Left colon (tissue), 2 donors: ENCODE measurements around the gene GBF1. TPM values are rescaled to one million over a fixed set of nuclear protein-coding genes. Genes with fewer than 3 reads are reported as not detected.
"Not testable (repeated sequence)": the region's sequence is repeated elsewhere in the genome, so short reads cannot be mapped to it uniquely, and the experiment has no call there.

Experiments
- ATAC-seq: fragments of 200-7000 bp; cut with Tn5 transposase; one replicate; pipeline ENCODE4 v1.9.1; 2020; ENCODE audit warnings: mild to moderate bottlenecking, moderate library complexity
- DNase-seq, 2 donors: peaks; one replicate each; pipeline ENCODE4 v3.0.0-alpha.2; 2020
- intact Hi-C, 2 donors: fragments of 100-400 bp; cut with DNase I in 1 of 2; cut with micrococcal nuclease in 1 of 2; formaldehyde crosslinking; loops; one replicate each; pipeline versions ENCODE4 v1.11.2 to v1.14.0; 2022; cut with DNase I, micrococcal nuclease
- long read RNA-seq: library from polyadenylated mRNA; unstranded; transcript quantifications from one replicate; pipeline ENCODE4 v2.0.0, GENCODE V29; 2021
- total RNA-seq, 2 donors: library from RNA; stranded (reverse); fragmentation: NEBNext Ultra II Directional; extraction: Animal tissue kit (Norgen Biotek cat#: 25700); gene quantifications; one replicate each; pipeline ENCODE4 v1.2.1, GENCODE V29; 2021
- donor health status: DM: no; HTN: no; CAD: no.
- donor health status: DM: yes; HTN: yes; CAD: no.

The GBF1 gene, protein sequence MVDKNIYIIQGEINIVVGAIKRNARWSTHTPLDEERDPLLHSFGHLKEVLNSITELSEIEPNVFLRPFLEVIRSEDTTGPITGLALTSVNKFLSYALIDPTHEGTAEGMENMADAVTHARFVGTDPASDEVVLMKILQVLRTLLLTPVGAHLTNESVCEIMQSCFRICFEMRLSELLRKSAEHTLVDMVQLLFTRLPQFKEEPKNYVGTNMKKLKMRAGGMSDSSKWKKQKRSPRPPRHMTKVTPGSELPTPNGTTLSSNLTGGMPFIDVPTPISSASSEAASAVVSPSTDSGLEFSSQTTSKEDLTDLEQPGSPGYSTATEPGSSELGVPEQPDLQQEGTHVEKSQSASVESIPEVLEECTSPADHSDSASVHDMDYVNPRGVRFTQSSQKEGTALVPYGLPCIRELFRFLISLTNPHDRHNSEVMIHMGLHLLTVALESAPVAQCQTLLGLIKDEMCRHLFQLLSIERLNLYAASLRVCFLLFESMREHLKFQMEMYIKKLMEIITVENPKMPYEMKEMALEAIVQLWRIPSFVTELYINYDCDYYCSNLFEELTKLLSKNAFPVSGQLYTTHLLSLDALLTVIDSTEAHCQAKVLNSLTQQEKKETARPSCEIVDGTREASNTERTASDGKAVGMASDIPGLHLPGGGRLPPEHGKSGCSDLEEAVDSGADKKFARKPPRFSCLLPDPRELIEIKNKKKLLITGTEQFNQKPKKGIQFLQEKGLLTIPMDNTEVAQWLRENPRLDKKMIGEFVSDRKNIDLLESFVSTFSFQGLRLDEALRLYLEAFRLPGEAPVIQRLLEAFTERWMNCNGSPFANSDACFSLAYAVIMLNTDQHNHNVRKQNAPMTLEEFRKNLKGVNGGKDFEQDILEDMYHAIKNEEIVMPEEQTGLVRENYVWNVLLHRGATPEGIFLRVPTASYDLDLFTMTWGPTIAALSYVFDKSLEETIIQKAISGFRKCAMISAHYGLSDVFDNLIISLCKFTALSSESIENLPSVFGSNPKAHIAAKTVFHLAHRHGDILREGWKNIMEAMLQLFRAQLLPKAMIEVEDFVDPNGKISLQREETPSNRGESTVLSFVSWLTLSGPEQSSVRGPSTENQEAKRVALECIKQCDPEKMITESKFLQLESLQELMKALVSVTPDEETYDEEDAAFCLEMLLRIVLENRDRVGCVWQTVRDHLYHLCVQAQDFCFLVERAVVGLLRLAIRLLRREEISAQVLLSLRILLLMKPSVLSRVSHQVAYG (N-terminal part only)
- 10 to 100 TPM; 52.3 to 64.3 TPM for total RNA-seq
- long read RNA-seq, partial matches to known transcripts, result 11 of 20 reads
- long read RNA-seq, other reads (novel, unspliced or antisense), result 9 of 20 reads

DNA sequence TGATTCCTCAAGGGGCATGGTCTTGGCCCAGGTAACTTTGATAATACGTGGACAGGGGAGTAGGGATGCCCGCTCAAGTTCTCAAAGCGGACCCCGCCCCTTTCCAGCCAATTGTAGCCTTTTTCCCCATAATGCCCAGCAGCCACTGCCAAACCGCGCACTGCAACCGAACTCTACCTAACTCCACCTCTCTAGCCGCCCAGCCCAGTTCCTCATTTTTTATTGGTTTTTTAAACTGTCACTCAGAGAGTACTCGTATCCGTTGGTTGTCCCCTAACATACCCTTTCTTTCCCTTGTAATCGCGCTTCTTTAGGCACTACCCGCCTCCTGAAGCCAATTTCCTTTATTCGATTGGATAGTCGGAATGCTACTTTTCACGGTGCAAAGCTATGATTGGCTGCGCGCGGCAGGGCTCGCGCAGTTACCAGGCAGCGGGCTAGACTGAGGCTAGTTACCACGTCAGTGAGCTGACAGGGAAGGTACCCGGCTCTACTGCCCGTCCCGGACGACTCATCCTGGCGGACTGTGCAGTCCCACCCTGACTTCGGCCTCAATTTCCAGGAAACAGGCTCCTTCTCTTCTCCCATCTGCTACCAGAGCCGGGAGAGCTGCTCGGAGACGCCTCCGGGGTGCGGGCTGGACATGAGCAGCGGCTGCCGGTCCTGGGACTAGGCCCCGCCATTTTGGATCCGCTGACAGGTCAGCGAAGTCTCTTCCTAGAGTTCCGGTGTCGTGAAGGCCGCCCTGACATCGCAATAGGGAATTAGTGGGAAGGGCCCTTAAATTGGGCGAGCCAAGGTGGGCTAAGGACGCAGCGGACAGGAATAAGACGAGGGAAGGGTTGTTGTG is at the start of gene GBF1:
Gene GBF1 (plus strand): TSS at position 451 of the 850 bp plus-strand sequence. CDS start 13,407 bp downstream, outside the sequence.
- DNase-seq, result peak; percentile 91 to 93
- ATAC-seq, result peak; percentile 82
- intact Hi-C loops, result no loop called here

DNA sequence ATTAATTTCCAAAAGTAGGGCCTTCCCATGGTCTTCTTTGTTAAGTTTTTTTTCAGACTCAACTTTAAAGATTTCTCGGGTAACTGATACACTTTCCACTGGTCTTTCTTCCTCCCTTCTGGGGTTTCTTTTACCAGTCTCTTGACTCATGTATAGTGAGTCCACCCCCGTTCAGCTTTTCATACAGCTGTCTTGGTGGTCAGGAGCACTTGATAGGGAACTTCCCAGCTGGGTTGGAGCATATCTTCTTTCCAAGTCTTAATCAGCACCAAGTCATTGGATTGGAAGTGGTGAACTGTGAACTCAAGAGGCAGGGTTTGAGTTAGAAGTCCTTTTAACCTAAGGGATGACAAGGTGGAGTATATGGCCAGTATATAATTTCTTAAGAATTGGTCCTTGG is 48.4 kb upstream of the GBF1 start:
- ATAC-seq, result no peak
- DNase-seq, result no peak
- intact Hi-C loops, result no loop called here

DNA sequence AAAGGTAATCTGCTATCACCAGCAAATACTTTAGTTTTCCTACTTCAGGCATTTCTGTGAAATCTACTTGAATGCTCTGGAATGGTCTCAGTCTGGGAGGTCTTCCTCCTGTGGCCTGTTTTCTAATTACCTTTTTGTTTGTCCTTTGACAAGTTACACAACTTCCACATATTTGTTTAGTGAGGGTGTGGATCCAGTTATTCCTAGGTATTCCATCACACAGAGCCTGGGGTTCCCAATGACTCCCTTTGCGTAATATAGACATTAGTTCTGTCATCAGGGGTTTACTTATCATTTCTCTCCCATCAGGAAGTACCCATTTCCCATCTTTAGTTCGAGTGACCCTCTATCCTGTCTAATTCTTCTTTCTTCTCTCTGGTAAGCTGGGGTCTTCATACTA is 47.3 kb upstream of the GBF1 start:
- DNase-seq, result no peak

DNA sequence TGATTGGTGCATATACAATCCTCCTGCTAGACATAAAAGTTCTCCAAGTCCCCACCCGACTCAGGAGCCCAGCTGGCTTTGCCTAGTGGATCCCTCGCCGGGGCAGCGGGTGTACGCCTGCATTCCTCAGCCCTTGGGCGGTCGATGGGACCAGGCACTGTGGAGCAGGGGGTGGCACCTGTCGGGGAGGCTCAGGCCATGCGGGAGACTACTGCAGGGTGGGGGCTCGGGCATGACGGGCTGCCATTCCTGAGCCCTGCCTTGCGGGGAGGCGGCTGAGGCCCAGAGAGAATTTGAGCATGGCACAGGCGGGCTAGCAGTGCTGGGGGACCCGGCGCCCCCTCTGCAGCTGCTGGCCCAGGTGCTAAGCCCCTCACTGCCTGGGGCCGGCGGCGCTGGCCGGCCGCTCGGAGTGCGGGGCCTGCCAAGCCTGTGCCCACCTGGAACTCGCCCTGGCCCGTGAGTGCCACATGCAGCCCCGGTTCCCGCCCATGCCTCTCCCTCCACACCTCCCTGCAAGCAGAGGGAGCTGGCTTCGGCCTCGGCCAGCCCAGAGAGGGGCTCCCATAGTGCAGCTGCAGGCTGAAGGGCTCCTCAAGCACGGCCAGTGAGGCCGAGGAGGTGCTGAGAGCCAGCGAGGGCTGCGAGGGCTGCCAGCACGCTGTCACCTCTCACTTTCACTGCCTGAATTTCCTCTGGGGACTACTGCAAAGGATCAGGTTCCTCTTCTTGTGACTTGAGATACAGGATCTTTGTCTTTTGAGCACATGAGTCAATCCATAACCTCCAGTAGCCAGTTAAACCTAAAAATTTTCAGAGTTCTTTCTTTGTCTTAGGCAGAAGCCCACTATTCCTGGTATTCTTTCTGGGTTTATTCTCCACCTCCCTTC is 44.3 kb upstream of the GBF1 start:
- intact Hi-C loops, result no loop called here
- ATAC-seq (no peak), DNase-seq (no peak)

More for the DNA sequence above, 47.3 kb upstream of the GBF1 start:
- ATAC-seq, result peak; percentile 63
- intact Hi-C loops, result no loop called here

DNA sequence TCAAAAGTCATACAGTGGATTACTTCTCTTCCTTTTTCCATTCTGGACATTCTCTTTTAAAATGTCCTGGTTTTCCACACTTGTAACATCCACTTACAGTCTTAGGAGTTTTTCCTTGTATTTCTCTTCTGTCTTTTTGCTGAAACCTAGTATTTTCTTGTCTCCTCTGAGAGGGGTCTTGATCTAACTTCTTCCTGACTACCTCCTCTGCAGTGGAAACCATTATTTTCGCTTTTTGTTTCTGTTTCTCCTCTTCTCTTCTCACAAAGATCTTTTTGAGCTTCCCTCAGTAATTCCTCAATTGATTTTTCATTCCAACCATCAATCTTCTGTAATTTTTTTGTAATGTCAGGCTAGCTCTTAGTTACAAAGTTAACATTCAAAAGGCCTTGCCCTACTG is 42.9 kb upstream of the GBF1 start:
- ATAC-seq, result no peak
- DNase-seq, result no peak
- intact Hi-C loops, result no loop called here

DNA sequence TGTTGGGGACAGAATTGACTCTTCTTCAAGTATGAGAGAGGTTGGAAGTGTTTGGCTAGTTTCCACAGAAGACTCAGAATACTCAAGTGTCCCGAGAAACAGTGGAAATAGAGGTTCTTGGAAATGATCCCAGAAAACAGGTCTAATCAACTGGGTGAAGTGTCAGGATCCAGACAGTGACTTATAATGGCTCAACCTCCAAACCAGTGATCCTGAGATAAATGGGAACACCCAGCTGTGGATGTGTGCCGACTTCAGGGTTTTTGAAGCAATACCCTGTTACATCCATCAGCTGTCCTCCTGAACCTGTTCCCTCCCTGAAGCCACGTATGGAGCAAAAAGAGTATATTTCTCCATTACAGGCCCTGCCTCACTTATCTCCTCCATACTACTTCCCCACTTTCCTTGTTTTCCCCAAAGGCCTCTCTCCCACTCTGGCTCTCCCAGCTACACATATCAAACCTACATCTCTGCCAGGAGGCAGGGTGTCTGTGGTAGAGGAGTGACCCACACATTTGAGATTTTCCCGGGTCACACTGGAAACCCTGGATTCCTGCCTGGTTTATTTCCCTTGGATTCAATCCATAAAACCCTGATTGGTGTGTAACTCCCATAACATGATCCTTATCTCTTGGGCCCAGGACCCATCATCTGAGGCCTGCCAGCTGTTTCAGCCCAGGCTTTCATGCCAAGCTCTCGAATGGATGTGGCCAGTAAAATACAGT is 36.9 kb upstream of the GBF1 start:
- ATAC-seq (peak; percentile 83), DNase-seq (peak in 1 of 2 donors; percentile 20)
- intact Hi-C loops, result no loop called here

DNA sequence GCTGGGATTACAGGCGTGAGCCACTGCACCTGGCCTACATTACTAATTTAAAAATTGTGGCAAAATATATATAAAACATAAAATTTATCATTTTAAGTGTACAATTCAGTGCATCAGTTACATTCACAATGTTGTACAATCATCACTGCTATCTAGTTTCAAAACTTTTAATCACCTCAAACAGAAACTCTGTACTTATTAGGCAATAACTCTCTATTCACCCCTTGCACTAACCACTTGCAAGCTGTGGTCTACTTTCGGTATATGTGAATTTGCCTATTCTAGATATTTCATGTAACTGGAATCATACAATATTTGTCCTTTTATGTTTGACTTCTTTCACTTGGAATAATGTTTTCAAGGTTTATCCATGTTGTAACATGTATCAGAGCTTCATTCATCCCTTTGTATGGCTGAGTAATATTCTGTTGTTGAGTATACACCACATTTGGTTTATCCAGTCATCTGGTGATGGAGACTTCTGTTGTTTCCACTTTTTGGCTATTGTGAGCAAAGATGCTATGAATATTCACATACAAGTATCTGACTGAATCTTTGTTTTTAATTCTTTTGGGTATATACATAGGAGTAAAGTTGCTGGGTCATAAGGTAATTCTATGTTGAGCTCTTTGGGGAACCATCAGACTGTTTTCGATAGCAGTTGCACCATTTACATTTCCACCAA is 33.6 kb upstream of the GBF1 start:
- intact Hi-C loops, result no loop called here

DNA sequence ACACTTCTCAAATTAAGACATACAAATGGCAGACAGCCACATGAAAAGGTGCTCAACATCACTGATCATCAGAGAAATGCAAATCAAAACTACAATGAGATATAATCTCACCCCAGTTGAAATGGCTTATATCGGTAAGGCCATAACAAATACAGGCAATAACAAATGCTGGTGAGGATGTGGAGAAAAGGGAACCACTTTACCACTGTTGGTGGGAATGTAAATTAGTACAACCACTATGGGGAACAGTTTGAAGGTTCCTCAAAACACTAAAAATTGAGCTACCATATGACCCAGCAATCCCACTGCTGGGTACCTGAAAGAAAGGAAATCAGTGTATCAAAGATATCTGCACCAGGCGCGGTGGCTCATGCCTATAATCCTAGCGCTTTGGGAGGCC is 31.7 kb upstream of the GBF1 start:
- intact Hi-C loops, DNase-seq, ATAC-seq: not testable (repeated sequence)

More for the DNA sequence above, 33.6 kb upstream of the GBF1 start:
- ATAC-seq (no peak), DNase-seq (no peak)

DNA sequence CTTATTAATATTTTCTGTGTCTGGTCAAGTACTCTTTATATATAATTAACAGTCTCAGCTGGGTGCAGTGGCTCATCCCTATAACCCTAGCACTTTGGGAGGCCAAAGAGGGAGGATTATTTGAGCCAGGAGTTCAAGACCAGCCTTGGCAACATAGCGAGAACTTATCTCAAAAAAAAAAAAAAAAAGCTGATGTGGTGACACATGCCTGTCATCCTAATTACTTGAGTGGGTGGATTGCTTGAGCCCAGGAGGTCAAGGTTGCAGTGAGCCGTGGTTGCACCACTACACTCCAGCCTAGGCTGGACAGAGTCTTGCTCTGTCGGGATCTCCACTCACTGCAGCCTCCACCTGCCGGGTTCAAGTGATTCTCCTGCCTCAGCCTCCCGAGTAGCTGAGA is 26.0 kb upstream of the GBF1 start:
- DNase-seq (no peak), ATAC-seq (no peak)
- intact Hi-C loops, result no loop called here

DNA sequence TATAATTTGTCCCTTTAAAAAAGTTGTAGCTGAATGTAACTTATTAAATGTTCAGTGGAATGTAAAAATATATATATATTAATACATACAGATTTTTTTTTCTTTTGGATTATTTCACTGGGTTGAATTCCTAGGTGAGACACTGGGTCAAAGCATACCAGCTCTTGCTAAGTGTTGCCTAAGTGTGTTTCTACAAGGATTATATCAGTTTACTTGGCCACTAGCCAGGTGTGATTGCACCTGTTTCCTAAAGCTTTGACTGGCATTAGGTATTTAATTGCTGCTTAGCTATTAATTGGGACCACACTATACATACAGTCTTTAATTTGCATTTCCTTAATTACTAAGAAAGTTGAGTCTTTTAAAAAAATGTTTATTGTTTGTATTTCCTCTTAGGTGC is 24.7 kb upstream of the GBF1 start:
- intact Hi-C loops, result no loop called here
- no peak for DNase-seq
- ATAC-seq, result no peak

DNA sequence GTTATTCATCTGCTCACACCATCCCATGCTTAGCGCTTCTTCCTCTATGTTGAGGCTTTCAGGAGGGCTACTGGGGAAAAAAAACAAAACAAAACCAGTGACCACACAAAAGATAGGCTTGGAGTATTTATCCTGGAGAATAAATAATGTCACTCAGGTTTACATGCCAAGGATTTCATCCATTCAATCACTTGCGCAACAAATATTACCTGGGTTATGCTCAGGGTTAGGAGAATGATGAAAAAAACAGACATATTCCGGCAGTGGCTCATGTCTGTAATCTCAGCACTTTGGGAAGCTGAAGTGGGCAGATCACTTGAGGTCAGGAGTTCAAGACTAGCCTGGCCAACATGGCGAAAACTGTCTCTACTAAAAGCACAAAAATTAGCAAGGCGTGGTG is 22.5 kb upstream of the GBF1 start:
- no peak for DNase-seq
- ATAC-seq, result no peak
- intact Hi-C loops, result no loop called here

DNA sequence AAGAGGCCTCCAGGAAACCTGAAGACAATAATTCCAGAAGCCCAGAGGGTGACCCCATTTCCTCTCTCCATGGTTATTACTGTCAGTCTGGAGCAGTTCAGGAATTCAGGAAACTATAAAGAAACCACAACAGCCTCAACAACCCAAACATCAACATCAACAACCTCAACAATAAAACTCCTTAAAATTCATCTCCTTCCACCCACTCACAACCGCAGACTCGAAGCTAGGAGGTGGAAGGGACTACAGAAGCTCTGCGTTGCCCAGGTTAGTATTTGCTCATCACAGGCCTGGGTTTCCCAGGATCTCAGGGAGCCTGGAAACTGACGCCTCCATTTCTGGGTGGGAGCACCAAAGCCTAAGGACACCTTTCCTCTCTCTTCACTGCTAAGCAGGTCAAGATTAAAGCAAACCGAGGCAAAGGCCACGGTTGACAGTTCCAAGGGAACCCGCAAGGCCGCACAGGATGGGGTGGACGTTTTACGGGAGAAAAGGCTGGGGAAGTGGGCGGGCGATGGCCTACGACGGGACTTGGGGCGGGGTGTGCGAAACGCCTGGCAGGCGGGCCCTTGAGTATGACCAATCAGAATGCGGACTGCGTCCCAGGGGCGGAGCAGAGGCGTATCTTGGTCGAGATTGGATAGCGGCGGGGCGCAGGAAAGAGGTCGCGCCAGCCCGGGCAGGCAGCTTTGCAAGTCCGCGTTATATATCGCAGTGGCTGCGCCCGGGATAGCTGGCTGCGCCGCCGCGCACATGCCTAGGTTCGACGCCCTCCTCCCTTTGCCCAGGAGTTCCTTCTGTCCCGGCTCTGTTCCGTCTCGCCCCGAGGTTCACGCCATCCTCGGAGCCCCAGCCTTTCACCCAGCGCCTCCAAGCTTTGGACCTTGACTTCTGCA is 19.4 kb upstream of the GBF1 start, which contains the start of gene ELOVL3:
Gene ELOVL3 (plus strand): TSS at position 654 of the 896 bp plus-strand sequence. CDS start 250 bp downstream, outside the sequence.
- intact Hi-C loops, result loop anchor here in 1 of 2 donors (5.0 kb wide), 1 partner anchor 121 kb away; no protein-coding TSS in a partner anchor
- ATAC-seq (peak; percentile 93), DNase-seq (peak; percentile 93 to 94)

DNA sequence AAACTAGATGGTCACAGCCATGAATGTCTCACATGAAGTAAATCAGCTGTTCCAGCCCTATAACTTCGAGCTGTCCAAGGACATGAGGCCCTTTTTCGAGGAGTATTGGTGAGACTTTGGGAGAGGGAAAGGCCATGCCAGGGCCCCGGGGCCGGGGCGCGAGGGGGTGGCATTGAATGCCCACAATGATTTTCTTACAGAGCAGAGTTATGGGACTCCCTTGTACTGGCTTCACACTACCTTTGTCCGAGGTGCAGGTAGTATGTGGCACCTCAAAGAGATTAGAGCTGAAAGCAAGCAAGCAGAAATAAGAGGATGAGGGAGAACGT is 18.8 kb upstream of the GBF1 start:
- DNase-seq (no peak), ATAC-seq (no peak)
- intact Hi-C loops, result loop anchor here in 1 of 2 donors (5.0 kb wide), 1 partner anchor 121 kb away; no protein-coding TSS in a partner anchor

DNA sequence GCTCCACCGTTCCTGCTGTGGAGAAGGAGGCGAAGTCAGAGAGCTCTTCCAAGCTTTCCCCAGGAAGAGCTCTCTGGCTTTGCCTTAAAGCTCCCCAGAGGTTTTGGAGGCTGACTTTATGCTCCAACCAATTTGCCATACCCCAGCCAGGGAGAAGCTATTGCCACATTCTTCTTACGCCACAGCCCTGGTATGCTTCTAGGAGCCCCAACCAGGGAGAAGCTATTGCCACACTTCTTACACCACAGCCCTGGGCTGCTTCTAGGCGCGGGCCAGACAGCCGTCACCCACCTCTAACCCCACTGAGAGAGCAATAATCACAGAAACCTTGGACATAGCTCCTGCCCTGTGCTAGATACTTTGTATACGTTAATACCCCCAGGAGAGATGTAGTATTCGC is 18.3 kb upstream of the GBF1 start:
- ATAC-seq, result no peak
- no peak for DNase-seq
- intact Hi-C loops, result loop anchor here in 1 of 2 donors (5.0 kb wide), 1 partner anchor 120 kb away; no protein-coding TSS in a partner anchor
